M059J (cell line): ENCODE data around the gene SLC6A19. TPM values are rescaled to one million over a fixed set of nuclear protein-coding genes. Genes with fewer than 3 reads are reported as not detected.
A peak's percentile ranks its signal among the peaks of the same experiment; 100 is the strongest.
"Not testable (repeated sequence)": the region's sequence is repeated elsewhere in the genome, so short reads cannot be mapped to it uniquely, and the experiment has no call there.

Source experiments
- DNase-seq: peaks from one replicate; pipeline ENCODE4 v3.0.0-alpha.2; 2012; ENCODE audit warnings: low read depth
- total RNA-seq: library from RNA; depleted of rRNA; stranded (reverse); fragments of >200 nt; shearing (Covaris generic); gene quantifications from 2 replicates; pipeline ENCODE4 v1.2.3, GENCODE V29; 2014

SLC6A19 gene
- total RNA-seq, 1 experiment from 2014 or later: not detected

GRCh38 chr5:1222621-1223277 is 21.4 kb downstream of the SLC6A19 start:
- no peak for DNase-seq

DNA sequence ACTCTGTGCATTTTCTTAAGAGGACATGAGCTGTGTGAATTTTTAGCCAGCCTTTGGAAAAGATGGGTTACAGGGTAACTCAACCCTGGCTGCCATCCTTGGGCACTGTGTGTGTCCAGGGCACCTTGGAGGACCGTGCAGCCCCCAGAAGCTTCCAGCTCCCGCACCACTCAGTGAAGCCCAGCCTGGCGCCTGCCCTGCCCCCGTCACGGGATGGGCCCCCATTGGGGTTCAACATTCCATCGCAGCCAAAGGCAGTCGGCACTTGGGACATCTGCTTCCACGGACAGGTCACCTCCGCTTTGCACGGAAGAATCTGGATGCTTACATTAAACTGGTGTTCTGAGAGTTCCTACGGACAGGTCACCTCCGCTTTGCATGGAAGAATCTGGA is 21.9 kb downstream of the SLC6A19 start:
- no peak for DNase-seq

DNA sequence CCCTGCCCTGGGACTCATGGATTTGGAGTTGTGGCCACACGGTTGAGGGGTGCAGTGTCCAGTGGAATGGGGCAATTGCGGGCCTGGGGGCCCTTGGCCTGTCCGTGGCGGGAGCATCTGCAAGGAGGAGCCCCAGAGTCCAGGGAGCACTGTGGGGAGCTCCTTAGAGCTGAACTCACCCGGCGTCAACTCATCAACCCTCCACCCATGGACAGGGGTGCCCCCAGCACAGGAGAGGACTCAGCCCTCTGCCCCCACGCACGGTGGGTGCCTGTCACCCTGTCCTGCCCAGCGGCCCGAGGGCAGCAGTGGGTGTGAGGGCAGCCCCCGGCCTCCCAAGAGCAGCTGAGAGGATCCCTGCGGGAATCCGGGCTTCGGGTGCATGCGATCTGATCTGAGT is 23.2 kb downstream of the SLC6A19 start:
- DNase-seq: no peak

- no peak for DNase-seq
Measured at GRCh38 chr5:1225081-1225480, 23.7 kb downstream of the SLC6A19 start, which contains the start of gene SLC6A18. Gene SLC6A18 (plus strand): TSS chr5:1225381. CDS start chr5:1225478, 97 bp downstream.

GRCh38 chr5:1226231-1226630 is 24.8 kb downstream of the SLC6A19 start:
- DNase-seq: no peak

DNA sequence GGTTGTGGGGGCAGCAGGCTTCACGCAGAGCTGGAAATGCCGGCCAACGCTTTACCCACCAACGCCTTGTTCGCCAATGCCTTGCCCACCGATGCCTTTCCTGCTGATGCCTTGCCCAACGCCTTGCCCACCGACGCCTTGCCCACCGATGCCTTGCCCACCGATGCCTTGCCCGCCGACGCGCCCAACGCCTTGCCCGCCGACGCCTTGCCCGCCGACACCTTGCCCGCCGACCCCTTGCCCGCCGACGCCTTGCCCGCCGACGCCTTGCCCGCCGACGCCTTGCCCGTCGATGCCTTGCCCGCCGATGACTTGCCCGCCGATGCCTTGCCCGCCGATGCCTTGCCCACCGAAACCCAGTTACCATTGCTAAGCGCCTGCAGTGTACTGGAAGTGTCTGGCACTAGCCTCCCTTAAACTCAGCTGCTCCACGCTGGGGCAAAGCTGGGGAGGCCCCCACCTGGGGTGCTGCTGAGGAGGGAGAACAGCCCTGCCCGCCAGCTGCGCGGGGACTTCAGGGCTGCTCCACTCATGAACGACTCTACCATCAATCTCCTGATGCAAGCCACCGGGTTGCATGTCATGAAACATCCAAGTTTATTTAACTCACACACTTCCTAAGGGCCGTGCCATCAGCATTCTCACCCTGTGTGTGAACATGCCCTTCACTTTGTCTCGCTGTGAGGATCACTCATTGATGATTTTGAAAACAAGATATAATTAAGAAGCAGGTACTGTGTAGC is 25.6 kb downstream of the SLC6A19 start:
- DNase-seq: no peak

GRCh38 chr5:1227667-1228066 is 26.3 kb downstream of the SLC6A19 start:
- DNase-seq: peak; percentile 90

DNA sequence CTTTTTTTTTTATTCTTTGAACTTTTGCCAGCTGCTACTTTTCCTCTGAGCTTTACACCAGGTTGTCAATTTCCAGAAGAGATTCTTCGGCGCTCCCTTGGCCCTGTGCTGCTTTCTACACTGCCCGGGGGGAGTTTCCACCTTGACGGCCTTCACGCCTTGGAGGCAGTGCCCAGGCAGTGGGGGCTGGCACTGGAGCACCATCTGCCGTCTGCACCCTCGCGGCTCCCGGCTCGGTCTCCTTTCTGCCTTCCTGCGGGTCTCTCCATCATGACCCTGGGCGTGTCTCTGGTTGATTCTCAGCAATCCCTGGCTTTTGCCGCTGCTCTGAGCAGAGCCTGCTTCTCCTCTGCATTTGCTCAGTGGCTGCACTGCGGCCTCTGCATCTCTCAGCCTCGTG is 26.7 kb downstream of the SLC6A19 start:
- DNase-seq: no peak

- DNase-seq: not testable (repeated sequence)
Measured at GRCh38 chr5:1229023-1229422, 27.6 kb downstream of the SLC6A19 start.

DNA sequence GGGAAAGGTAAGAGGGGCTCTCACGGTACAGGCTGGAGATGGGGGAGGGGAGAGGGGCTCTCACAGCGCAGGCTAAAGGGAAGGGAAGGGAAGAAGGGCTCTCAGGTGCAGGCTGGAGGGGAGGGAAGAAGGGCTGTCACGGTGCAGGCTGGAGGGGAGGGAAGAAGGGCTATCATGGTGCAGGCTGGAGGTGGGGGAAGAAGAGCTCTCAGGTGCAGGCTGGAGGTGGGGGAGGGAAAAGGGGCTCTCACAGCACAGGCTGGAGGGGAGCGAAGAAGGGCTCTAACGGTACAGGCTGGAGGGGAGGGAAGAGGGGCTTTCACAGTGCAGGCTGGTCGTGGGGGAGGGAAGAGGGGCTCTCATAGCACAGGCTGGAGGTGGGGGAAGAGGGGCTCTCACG is 28.4 kb downstream of the SLC6A19 start:
- no peak for DNase-seq

- DNase-seq: no peak
Measured at GRCh38 chr5:1230551-1230950, 29.2 kb downstream of the SLC6A19 start.

DNA sequence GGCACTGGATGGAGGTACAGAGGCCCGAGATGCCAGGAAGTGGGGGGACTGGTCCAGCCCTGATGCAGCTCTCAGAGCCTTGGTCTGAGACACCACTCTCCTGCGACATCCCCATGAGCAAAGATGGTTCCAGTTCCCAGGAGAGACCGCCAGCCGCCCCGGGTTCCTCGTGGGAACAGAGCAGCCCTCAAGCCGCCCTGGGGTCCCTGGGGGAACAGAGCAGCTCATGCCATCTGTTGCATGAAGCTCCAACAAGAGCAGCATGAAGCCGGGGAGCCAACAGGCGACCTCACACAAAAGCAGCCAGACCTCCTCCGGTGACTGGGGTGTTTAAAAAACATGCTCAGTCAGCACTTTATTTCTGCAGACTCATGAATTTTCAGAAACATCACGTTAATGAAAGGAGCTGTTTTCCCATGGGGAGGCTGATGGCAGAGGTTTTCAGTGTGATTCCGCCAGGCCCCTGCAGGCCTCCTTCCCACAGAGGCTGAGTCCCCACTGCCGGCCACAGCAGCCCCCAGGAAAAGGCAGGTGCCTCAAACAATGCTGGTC is 30.0 kb downstream of the SLC6A19 start:
- no peak for DNase-seq

DNA sequence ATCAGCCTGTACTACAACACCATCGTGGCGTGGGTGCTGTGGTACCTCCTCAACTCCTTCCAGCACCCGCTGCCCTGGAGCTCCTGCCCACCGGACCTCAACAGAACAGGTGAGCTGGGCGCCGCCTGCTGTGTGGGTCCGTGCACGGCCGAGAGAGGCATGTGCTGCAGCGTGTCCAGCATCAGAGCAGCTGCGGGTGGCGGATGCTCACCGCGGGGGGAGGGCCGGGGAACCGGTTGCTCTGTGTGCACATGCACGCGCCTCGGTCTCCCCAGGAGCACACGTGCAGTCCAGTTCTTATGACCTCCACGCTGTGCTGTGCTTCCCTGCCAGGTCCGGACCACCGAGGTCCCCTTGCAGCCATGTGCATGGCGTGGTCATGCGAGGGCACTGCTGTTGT is 31.4 kb downstream of the SLC6A19 start:
- no peak for DNase-seq

GRCh38 chr5:1235379-1235778 is 34.0 kb downstream of the SLC6A19 start:
- DNase-seq: no peak

- no peak for DNase-seq
Measured at GRCh38 chr5:1235838-1236237, 34.4 kb downstream of the SLC6A19 start.

DNA sequence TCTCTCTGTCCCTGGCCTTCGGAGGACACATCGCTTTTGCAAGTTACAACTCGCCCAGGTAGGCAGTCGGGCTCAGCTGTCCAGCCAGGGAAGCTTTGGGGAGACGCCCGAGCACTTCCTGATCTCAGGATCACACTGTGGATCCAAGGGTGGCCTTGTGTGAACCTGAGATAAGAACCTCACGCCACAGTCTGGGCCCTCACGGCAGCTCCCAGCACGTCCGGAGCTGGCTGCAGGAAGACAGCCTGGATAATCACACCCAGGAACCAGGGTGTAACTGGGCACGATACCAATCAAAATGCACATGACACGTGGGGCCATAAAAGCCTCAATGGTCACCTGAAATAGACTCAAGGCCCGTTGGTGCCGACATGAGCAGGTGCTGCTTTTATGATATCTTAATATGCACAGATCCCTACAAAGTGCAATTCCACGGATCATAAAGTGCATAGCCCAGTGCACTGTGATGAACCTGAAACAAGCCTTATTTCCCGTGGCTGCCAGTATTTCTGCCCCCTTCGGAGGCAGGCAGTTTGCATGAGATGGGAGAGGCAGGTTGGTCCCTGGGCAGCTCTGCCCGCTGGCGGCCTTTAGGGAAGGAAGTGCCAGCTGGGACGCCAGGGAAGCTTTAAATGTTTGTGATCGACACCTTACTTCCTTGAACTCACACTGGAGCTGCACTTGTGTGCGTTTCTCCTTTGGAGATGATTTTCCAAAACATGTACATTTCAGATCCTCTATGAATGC is 38.3 kb downstream of the SLC6A19 start:
- DNase-seq: no peak

DNA sequence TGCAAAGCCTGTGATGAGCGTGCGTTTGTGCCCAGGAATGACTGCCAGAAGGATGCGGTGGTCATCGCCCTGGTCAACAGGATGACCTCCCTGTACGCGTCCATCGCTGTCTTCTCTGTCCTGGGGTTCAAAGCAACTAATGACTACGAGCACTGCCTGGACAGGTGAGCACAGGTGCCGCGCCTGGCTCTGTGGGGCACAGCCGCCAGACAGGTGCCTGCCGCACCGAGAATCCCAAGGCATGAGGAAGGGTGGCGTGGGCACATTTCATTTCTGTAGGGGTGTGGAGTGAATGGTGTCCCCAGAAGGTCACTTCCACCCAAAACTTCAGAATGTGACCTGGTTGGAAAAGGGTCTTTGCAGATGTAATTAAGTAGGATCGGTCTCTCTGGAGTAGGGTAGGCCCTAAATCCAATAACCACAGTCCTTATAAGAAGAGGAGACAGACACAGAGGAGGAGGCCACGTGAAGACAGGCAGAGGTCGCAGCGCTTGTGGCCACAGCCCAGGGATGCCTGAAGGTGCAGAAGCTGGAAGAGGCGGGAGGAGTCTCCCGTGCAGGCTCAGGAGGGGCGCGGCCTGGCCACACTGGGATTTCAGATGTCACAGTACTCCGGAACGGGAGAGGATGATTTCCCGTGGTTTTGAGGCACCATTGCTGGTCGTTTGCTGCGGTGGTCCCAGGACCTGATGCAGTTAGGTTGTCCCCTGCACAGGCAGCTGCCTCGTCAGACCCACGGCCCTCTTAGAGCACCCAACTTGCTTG is 39.3 kb downstream of the SLC6A19 start:
- DNase-seq: no peak

DNA sequence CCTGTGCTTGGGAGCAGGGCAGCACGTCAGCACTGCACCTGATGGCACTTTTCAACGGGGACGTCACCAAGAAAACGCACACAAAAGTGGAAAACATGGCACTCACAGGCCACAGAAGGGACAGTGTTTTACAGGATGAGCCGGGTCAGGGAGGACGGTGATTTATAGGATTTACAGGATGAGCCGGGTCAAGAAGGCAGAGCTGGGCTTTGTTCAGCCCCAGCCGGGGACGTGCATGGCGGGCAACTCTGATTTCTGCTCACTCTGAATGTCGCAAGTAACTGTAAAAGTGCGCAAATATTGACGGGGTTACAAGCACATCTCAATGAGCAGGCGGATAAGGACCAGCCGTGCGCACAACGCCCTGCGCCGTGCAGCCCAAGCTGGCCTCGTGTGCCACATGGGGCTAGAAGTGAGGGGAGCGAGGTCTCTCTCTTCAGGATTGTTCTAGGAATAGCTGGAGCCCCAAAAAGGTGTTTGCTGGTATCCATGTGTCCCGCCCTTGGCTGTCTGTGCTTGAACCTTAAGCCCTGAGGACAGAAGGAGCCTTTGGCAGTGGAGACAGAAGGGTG is 40.2 kb downstream of the SLC6A19 start:
- no peak for DNase-seq

DNA sequence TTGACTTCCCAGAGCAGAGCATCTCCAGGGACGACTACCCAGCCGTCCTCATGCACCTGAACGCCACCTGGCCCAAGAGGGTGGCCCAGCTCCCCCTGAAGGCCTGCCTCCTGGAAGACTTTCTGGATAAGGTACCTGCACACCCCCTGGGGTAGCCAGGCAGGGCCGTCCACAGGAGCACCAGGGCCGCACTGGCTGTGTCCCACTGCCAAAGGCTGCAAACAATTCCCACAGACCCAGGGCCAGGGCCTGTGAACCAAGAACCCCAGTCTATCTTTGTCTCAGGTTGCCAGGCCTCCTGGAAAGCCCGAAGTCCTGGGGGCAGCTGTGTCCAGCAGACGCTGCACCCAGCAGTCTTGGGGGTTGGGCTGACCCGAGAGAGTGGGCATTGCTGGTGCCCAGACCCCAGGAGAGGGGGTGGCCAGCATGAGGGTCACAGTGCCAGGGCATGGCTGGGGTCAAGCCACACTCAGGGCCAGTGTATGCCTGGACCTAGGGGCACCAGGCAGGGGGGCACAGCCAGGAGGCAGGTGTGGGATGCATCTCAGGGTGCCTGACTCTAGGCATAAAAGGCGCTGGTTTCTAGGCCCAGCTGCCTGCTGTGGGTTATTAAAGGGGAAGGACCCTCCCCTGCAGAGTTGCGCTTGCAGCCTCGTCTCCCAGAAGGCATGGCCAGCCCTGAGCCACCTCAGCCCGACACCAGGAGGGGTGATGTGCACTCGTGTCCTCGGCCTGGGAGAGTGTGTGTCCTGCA is 41.5 kb downstream of the SLC6A19 start:
- no peak for DNase-seq

DNA sequence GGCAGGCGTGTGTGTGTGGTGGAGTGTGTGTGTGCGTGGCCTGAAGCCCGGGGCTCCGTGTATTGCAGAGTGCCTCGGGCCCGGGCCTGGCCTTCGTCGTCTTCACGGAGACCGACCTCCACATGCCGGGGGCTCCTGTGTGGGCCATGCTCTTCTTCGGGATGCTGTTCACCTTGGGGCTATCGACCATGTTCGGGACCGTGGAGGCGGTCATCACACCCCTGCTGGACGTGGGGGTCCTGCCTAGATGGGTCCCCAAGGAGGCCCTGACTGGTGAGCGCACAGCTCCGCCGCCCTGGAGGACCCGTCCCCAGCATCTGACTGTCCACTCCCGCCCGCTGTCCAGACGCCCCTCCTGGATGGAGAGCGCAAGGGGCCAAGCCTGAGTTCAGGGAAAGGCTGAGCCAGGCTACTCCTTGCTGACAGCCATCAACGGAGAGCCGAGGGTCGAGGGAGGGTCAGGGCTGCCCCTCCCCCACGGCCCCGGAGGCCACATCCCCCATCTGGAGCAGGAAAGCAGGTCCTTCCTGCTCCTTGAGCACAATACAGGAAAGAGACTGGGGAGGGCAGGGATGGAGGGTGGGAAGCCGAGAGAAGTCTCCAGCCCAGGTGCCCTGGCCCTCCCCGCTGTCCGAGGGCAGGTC is 42.2 kb downstream of the SLC6A19 start:
- no peak for DNase-seq
